LHCN-M2 (cell line): ENCODE measurements around the gene SRGAP3. TPM values are rescaled to one million over a fixed set of nuclear protein-coding genes. Genes with fewer than 3 reads are reported as not detected.

Experiments used
- DNase-seq: peaks from one replicate; pipeline ENCODE4 v3.0.0-alpha.2; 2012; ENCODE audit warnings: low read depth
- total RNA-seq: library from RNA; depleted of rRNA; stranded (reverse); fragments of >200 nt; gene quantifications from 2 replicates; pipeline ENCODE4 v1.2.3, GENCODE V29; 2014

The SRGAP3 gene
- total RNA-seq, 1 experiment from 2014 or later: 0.86 TPM

- peak; percentile 45 for DNase-seq
These were observed 260.5 kb downstream of the SRGAP3 start for GRCh38 chr3:8988791-8989558.

- no peak for DNase-seq
These were observed 261.1 kb downstream of the SRGAP3 start for GRCh38 chr3:8988384-8988655.

- peak; percentile 56 for DNase-seq
These were observed 261.6 kb downstream of the SRGAP3 start for GRCh38 chr3:8987645-8988383.

GRCh38 chr3:8987226-8987625 lies 262.2 kb downstream of the SRGAP3 start:
- DNase-seq: peak; percentile 53

DNA sequence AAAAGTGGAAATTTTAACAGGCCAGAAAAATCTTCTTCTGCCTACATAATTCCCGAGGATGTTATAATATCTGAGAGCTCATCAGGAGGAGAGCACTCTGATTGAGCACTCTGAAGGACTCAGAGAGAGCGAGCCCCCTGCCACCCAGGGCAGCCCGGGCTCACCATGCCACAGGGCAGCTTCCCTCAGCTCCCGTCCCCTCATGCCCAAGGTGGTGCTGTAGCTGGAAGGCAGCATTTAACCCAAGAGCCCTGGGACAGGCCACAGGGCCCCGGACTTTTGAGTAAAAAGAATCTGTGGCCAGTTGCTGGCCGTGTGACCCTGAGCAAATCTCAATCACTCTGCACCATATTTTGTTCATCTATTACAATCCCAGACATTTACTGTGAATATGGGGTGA lies 262.7 kb downstream of the SRGAP3 start:
- no peak for DNase-seq

DNA sequence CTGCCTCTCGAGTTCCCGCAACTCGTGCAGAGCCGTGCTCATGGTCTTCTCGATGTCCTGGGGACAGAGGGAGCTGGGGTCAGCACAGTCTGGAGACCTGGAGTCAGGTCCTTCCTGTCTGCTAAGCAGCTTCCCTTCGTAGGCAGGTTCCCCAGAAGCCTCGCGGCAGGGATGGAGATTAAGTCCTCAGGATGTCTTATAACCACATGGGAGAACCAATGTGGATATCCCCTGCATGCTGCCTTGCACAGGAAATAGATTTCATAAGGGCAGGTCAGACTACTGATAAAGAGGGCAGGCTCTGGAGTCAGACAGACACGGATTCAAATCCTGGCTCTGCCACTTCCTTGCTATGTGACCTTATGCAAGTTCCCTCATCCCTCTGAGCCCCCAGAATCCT lies 263.6 kb downstream of the SRGAP3 start:
- no peak for DNase-seq

DNA sequence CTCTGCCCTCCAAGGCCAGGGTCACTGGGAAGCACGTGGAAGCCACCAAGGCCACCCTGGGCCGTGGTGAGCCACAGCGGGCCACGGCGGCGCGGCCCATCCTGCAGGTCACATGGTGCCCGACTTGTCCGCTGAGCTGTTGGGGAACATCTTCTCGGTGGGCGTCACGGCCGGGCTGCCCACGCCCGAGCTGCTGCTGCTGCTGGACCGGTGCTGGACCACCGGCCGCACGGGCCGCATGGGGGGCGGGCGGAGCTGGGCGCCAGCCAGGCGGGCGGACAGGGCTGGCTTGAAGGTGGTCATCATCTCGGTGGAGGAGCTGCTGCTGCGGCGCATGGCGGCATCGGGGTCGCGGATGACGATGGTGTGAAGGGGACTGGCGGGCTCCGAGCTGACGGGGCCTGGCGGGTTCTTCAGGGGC lies 264.0 kb downstream of the SRGAP3 start:
- no peak for DNase-seq

- DNase-seq: no peak
These were observed 264.9 kb downstream of the SRGAP3 start for GRCh38 chr3:8984526-8984925.

DNA sequence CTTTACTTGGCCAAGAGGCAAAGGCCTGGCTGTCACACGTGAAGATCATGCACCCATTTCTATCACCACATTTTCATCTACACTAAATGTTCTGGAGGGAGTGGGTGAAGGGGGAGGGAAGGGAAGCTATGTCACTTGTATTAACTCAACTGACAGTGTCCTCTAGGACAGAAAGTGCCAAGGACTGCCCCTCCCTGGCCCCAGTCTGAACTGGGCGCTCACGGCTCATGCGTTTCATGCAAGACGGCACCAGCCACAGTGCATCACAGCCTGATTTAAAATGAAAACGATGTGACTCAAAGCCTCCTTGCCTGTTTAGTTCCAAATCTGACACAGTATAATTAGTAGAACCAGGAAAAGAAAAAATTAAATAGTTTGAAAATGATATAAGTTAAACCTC lies 265.4 kb downstream of the SRGAP3 start:
- DNase-seq: no peak

- DNase-seq: no peak
These were observed 265.9 kb downstream of the SRGAP3 start for GRCh38 chr3:8983591-8983990.

GRCh38 chr3:8983026-8983425 lies 266.4 kb downstream of the SRGAP3 start:
- no peak for DNase-seq

DNA sequence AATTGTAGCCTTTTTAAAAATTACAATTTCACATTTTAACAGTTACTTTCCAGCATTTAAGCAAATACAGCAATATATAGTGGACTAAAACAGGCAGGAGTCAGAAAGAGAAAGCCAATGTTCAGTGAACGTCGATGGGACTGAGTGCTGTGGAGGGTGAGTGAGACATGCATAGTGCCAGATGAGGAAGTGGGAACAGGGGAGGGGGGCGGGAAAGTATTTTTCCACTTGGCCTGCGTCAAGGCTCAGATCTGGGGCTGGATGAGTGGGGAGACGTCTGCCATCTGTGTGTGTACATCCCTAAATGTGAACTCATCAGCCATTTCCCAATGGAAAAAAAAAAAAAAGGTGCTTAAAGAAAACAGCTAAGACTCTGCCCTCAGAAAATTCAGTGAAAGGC lies 266.9 kb downstream of the SRGAP3 start:
- DNase-seq: peak; percentile 10

GRCh38 chr3:8981700-8982099 lies 267.7 kb downstream of the SRGAP3 start:
- no peak for DNase-seq

DNA sequence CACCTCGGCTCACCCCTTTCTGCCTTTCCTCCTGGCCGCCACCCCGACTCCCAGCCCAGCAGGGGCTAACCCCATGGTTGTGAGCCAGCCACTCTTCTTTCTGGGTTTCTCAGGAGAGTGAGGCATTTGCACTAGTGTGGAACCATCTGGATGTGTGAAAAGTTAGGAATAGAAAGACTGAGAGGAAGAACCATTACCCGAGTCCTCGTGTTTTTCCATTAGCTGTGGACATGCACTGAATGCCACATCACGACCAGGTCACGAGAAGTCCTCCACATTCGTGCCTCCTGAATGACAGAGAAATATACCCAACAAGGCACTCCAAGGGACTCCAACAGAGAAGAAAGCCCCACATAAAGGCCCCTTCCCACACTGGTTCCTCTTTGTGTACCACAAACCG lies 268.1 kb downstream of the SRGAP3 start:
- DNase-seq: no peak

- no peak for DNase-seq
These were observed 268.6 kb downstream of the SRGAP3 start for GRCh38 chr3:8980756-8981257.

GRCh38 chr3:8979262-8979661 lies 270.2 kb downstream of the SRGAP3 start:
- no peak for DNase-seq

GRCh38 chr3:8978551-8978950 lies 270.9 kb downstream of the SRGAP3 start:
- DNase-seq: no peak

- no peak for DNase-seq
These were observed 272.8 kb downstream of the SRGAP3 start for GRCh38 chr3:8976540-8977182.

GRCh38 chr3:8975081-8976020 lies 274.1 kb downstream of the SRGAP3 start:
- DNase-seq: no peak

- no peak for DNase-seq
These were observed 275.0 kb downstream of the SRGAP3 start for GRCh38 chr3:8974458-8974857.

GRCh38 chr3:8972639-8973038 lies 276.8 kb downstream of the SRGAP3 start:
- peak; percentile 70 for DNase-seq
